Activated CD8-positive, alpha-beta T cell treated with anti-CD3 and anti-CD28 coated beads for 36 hours (primary cell): ENCODE results near the gene ITGBL1. TPM values are rescaled to one million over a fixed set of nuclear protein-coding genes. Genes with fewer than 3 reads are reported as not detected.
A peak's percentile ranks its signal among the peaks of the same experiment; 100 is the strongest.

Experiments
- ATAC-seq: fragments of 200-7000 bp; cut with Tn5 transposase; one replicate; pipeline ENCODE4 v1.10.0; 2021; ENCODE audit warnings: mild to moderate bottlenecking, moderate library complexity
- CTCF ChIA-PET: fragments of 350-600 bp; sonication (Branson Sonifier 250); formaldehyde crosslinking; loops from one replicate; lab custom pipeline; 2021; ENCODE audit warnings: antibody characterized with exemption; lab: Charles Lee
- POLR2A ChIA-PET: fragments of 350-600 bp; sonication (Branson Sonifier 250); formaldehyde crosslinking; loops from one replicate; lab custom pipeline; 2021; ENCODE audit warnings: antibody characterized with exemption; lab: Charles Lee
- DNase-seq: peaks from one replicate; pipeline ENCODE4 v3.0.0-alpha.2; 2020
- H3K27ac Mint-ChIP-seq: one replicate; pipeline ENCODE4 v1.8.0; 2021; ENCODE audit warnings: mild to moderate bottlenecking, mixed read lengths
- H3K27me3 Mint-ChIP-seq: one replicate; pipeline ENCODE4 v1.8.0; 2021; ENCODE audit warnings: mixed read lengths
- H3K36me3 Mint-ChIP-seq: one replicate; pipeline ENCODE4 v1.8.0; 2021; ENCODE audit warnings: low read depth, mixed read lengths
- H3K4me1 Mint-ChIP-seq: one replicate; pipeline ENCODE4 v1.8.0; 2021; ENCODE audit warnings: low read depth, mixed read lengths
- H3K4me3 Mint-ChIP-seq: one replicate; pipeline ENCODE4 v1.8.0; 2021; ENCODE audit warnings: mild to moderate bottlenecking, moderate library complexity, mixed read lengths
- H3K9me3 Mint-ChIP-seq: one replicate; pipeline ENCODE4 v1.8.0; 2021; ENCODE audit warnings: mixed read lengths
- CTCF ChIP-seq: fragments of 200-600 bp; IDR thresholded peaks from one replicate; pipeline ENCODE4 v1.8.0; 2022; ENCODE audit warnings: antibody characterized with exemption, mild to moderate bottlenecking
- intact Hi-C: fragments of 100-400 bp; cut with micrococcal nuclease; formaldehyde crosslinking; loops from one replicate; pipeline ENCODE4 v1.10.0; 2022
- total RNA-seq, 2 experiments: library from RNA; stranded (reverse); gene quantifications; one replicate each; pipeline ENCODE4 v1.2.3, GENCODE V29; 2021

ITGBL1 gene
- total RNA-seq, 2 experiments from 2014 or later = not detected

- intact Hi-C loops = loop anchor here (5.0 kb wide), 1 partner anchor 246 kb away; no protein-coding TSS in a partner anchor
- no peaks in the 10 kb centered on the region for H3K36me3 Mint-ChIP-seq
- DNase-seq (no peak), ATAC-seq (no peak)
- H3K4me1 Mint-ChIP-seq = peaks cover 6% of the 10 kb centered on the region
- H3K4me3 Mint-ChIP-seq = no peak overlapping the region
- POLR2A ChIA-PET = interaction anchor here (0.5 kb wide), 1 partner anchor 10 kb away, joined by 3 read pairs; no protein-coding TSS in a partner anchor
- H3K27me3 Mint-ChIP-seq = peaks cover 3% of the 10 kb centered on the region
- H3K27ac Mint-ChIP-seq = no peak overlapping the region
- H3K9me3 Mint-ChIP-seq = no peaks in the 10 kb centered on the region
- TF ChIP-seq CTCF = no peak
- CTCF ChIA-PET = interaction anchor here (2.1 kb wide), 1 partner anchor 246 kb away, joined by 5 read pairs; no protein-coding TSS in a partner anchor
Measured at GRCh38 chr13:101511766-101512165, 59.3 kb downstream of the ITGBL1 start.

GRCh38 chr13:101512650-101513049 lies 60.2 kb downstream of the ITGBL1 start:
- POLR2A ChIA-PET = no interaction called here
- Mint-ChIP-seq H3K27me3 (peaks cover 2% of the 10 kb centered on the region), H3K27ac (no peak overlapping the region), H3K4me1 (peaks cover 6% of the 10 kb centered on the region), H3K4me3 (no peak overlapping the region), H3K36me3 (no peaks in the 10 kb centered on the region), H3K9me3 (no peaks in the 10 kb centered on the region)
- no peak for TF ChIP-seq CTCF
- no peak for DNase-seq
- ATAC-seq = no peak
- intact Hi-C loops = loop anchor here (5.0 kb wide), 1 partner anchor 245 kb away; no protein-coding TSS in a partner anchor
- CTCF ChIA-PET = interaction anchor here (2.1 kb wide), 1 partner anchor 245 kb away, joined by 5 read pairs; no protein-coding TSS in a partner anchor

- Mint-ChIP-seq H3K4me3 (no peak overlapping the region), H3K4me1 (peaks cover 6% of the 10 kb centered on the region), H3K36me3 (no peaks in the 10 kb centered on the region), H3K27me3 (peaks cover 2% of the 10 kb centered on the region), H3K27ac (no peak overlapping the region), H3K9me3 (no peaks in the 10 kb centered on the region)
- no peak for DNase-seq
- CTCF ChIA-PET = interaction anchor here (0.7 to 3.7 kb wide), 8 partner anchors 10 to 1042 kb away, joined by 3 to 22 read pairs (median 3); no protein-coding TSS in a partner anchor
- intact Hi-C loops = loop anchor here (5.0 kb wide), 1 partner anchor 243 kb away; no protein-coding TSS in a partner anchor
- ATAC-seq = no peak
- no peak for TF ChIP-seq CTCF
- POLR2A ChIA-PET = no interaction called here
Measured at GRCh38 chr13:101514100-101514499, 61.6 kb downstream of the ITGBL1 start.

GRCh38 chr13:101514695-101515275 lies 62.3 kb downstream of the ITGBL1 start:
- TF ChIP-seq CTCF = peak; percentile 70

GRCh38 chr13:101515504-101515903 lies 63.0 kb downstream of the ITGBL1 start:
- H3K9me3 Mint-ChIP-seq = no peaks in the 10 kb centered on the region
- POLR2A ChIA-PET = no interaction called here
- CTCF ChIA-PET = interaction anchor here (1.4 to 3.7 kb wide), 3 partner anchors 102 to 371 kb away, joined by 3 to 22 read pairs (median 5); no protein-coding TSS in a partner anchor
- peaks cover 10% of the 10 kb centered on the region for H3K4me1 Mint-ChIP-seq
- no peaks in the 10 kb centered on the region for H3K36me3 Mint-ChIP-seq
- H3K27ac Mint-ChIP-seq = no peak overlapping the region
- ATAC-seq (peak; percentile 47), DNase-seq (no peak)
- intact Hi-C loops = no loop called here
- peaks cover 2% of the 10 kb centered on the region for H3K27me3 Mint-ChIP-seq
- TF ChIP-seq CTCF = no peak
- H3K4me3 Mint-ChIP-seq = no peak overlapping the region

More at GRCh38 chr13:101514695-101515275, 62.3 kb downstream of the ITGBL1 start:
- no peak overlapping the region for H3K27ac Mint-ChIP-seq
- ATAC-seq (no peak), DNase-seq (peak; percentile 44)
- H3K36me3 Mint-ChIP-seq = no peaks in the 10 kb centered on the region
- CTCF ChIA-PET = interaction anchor here (0.7 to 3.7 kb wide), 7 partner anchors 9 to 1041 kb away, joined by 3 to 22 read pairs (median 3); no protein-coding TSS in a partner anchor
- H3K4me1 Mint-ChIP-seq = peaks cover 6% of the 10 kb centered on the region
- intact Hi-C loops = loop anchor here (5.0 kb wide), 1 partner anchor 243 kb away; no protein-coding TSS in a partner anchor
- H3K27me3 Mint-ChIP-seq = peaks cover 2% of the 10 kb centered on the region
- POLR2A ChIA-PET = no interaction called here
- no peak overlapping the region for H3K4me3 Mint-ChIP-seq
- H3K9me3 Mint-ChIP-seq = no peaks in the 10 kb centered on the region
